Lung microvascular endothelial cell (primary cell): ENCODE measurements around the gene CAP2. TPM values are rescaled to one million over a fixed set of nuclear protein-coding genes. Genes with fewer than 3 reads are reported as not detected.
"Not testable (repeated sequence)": the region's sequence is repeated elsewhere in the genome, so short reads cannot be mapped to it uniquely, and the experiment has no call there.

Experiments
- DNase-seq, 2 donors: peaks; one replicate each; pipeline versions ENCODE4 v3.0.0 to v3.0.0-alpha.2; 2010; ENCODE audit warnings: low read depth in 2 of 2
- total RNA-seq: library from RNA; depleted of rRNA; stranded (reverse); fragments of >200 nt; gene quantifications from 2 replicates; pipeline ENCODE4 v1.2.1, GENCODE V29; 2014

The CAP2 gene
- total RNA-seq, 1 donor from 2014 or later = 0.40 TPM

DNA sequence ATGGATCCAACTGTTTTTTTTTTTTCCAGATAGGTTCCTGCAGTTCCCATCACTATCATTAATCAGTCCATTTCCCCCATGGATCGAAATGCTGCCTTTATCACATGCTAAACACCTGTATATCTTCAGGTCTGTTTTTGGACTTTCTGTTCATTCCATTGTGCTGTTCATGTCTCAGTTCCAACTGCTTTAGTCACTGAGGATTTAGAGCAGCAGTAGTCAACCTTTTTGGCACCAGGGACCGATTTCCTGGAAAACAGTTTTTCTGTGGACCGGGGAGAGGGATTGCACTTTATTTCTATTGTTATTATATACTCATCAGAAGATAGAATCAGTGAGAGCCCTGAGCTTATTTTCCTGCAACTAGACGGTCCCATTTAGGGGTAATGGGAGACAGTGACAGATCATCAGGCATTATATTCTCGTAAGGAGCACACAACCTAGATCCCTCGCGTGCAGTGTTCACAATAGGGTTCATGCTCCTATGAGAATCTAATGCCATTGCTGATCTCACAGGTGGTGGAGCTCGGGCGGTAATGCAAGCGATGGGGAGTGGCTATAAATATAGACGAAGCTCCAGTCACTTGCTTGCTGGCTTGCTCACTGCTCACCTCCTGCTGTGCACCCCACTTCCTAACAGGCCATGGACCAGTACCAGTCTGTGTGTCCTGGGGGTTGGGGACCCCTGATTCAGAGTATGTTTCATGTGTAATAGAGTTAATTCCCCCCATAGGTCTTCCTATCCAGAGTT lies 46.0 kb downstream of the CAP2 start:
- DNase-seq = peak in 1 of 2 donors; percentile 35

DNA sequence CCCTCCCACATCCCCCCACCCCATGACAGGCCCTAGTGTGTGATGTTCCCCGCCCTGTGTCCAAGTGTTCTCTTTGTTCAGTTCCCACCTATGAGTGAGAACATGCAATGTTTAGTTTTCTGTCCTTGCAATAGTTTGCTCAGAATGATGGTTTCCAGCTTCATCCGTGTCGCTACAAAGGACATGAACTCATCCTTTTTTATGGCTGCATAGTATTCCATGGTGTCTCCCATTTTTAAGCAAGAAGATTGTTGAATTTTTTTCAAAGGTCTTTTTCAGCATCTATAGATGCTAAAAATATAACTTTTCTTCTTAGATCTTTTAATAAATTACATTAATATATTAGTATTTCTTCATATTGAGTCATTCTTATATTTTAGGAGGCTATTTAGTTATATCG lies 47.4 kb downstream of the CAP2 start:
- not testable (repeated sequence) for DNase-seq

DNA sequence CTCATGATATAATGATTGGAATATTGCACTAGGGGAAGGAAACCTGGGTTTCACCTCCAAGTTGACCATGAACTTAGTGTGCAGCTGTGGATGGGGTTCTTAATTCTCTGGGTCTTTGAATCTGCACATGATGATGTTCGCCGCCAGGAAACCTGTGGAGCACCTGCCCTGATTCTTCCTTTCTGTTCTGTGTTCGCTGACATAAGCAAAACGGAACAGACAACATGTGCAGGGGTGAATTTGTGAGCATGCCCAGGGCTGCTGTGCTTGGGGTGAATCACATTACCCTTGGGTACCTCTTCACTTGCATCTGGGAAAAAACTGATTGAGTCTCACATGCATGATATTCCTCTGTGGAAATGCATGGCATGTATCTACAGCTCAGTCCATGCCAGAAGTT lies 48.8 kb downstream of the CAP2 start:
- DNase-seq = no peak

DNA sequence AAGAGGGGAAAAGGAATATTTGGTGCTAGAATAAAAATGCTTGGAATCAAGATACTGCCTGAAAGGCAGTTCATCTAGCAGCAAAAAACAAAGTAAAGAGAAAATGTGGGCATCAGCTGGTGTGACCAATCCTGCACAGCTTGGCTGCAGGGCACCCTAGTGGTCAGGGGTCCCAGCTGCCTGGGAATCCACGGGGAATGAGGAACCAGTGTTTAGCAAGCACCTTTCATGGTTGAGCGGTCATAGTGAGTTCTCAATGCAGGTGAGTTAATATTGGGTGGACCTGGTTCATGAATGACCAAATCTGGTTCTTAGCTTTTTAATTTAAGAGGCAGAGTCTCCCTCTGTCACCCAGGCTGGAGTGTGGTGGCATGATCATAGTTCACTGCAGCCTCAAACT lies 53.3 kb downstream of the CAP2 start:
- DNase-seq = no peak

DNA sequence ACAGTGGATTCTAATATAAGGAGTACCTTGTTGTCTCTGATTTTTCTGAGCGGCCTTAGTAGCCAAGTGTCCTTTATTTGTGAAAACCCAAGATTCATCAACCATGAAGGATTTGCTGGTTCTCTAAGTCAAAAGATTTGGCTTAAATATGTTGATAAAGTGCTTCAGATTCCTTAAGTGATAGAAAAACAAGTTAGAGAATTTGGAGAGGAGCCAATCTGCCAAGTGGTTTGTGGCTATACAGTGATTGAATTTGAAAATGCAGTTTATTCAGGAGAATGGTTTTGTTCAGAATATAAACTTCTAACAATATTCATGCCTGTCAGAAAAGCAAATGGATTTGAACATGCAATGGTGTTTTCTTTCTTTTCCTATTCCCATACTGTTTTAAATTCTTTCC lies 54.8 kb downstream of the CAP2 start:
- peak in 1 of 2 donors; percentile 10 for DNase-seq

DNA sequence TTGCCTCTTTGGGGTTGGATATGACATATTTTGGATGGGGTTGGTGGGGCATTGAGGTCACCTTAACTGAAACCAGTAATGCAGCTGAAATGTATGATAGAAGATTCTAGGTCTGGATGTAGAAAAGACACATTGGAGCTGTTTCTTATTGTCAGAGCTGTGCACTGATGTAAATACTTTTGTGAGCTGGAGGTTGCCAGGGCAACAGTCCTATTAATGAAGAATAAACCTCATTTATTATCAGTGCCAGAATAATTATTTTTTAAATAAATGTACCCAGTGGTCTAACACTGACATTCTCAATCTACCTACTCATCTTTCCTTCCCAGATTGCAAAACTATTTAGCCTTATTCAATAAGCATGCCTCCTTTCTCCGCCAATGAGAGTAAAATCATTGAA lies 57.0 kb downstream of the CAP2 start:
- DNase-seq = no peak

DNA sequence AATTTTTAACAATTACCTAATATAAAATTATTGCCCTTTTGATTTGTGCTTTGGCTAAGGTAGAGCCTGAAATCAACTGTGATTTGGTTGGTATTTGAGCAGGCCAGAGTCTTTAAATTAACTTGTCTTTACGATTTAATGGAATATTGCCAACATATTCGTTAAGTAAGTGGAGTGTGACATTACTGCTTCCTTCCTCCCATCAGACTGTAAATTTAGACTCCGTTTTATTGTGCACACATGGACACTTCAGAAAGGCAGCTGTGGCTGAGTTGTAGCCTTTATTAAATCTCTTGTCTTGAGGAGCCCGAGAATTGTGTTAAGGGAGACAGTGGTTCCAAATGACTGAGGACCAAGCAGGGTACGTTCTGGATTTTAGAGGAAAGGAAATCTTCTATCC lies 57.4 kb downstream of the CAP2 start:
- peak in 1 of 2 donors; percentile 45 for DNase-seq

DNA sequence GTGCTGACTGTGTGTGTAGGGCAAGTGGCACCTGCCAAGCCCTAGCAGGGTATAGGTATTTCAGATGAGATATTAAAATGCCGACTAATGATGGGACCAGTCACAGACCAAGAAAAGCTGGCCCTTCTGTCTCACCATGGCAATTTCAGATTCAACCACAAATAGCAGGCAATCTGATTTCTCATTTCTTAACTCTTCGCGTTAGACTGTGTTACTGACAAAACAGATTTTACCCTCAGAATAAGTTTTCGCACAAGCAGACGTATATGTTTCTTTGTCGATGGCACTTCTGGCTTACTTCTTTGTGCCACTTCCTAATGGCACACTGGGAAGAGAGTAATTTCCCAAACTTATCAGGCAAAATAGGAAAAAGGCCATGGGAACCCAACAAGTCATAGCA lies 58.7 kb downstream of the CAP2 start:
- DNase-seq = no peak

DNA sequence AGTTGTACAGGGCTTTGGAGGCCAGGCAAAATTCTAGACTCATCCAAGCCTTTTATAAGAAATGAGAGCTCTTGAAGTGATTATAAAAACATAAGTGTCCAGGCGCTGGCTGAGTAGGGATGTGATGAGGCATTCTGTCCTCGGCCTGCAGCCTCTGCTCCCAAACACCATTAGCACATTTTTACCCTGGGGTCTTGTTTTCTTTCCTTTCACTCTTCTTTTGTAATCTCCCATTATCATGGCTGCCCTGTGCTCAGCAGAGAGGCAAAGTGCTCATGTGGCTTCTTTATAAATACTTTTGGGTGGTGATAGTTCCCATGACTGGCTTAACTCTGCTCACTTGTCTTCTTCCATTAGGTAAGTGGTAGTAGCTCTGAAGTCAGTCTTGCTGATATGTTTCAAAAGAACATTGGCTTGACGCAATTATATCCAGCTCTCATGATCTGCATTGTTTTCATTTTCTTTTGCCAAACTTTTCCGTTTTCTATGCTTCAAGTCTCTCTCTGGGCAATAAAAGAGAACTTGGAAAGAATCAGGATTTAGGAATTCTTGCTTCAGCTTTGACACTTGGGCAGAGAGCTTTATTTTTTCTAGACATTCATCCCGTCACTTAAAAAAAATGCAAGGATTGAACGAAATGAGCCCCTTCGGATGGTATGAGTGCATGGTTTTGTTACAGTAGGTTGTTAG lies 61.1 kb downstream of the CAP2 start:
- DNase-seq = no peak

DNA sequence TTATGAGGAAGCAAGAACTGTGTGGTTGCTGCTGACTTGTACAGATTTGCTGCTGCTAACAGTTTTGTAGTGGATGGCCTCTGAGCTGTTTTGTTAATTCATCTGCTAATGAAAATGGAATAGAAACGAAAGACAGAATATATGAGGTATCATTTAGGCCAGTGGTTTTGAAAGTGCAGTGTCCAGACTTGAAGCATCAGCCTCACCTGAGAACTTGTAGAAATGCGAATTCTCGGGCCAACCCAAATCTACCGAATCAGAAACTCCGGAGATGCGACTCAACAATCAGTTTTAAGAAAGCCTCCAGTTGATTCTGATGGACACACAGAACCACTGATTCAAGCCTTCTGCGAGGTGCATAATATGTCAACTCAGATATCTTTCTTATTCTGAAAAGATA lies 62.5 kb downstream of the CAP2 start:
- DNase-seq = no peak

DNA sequence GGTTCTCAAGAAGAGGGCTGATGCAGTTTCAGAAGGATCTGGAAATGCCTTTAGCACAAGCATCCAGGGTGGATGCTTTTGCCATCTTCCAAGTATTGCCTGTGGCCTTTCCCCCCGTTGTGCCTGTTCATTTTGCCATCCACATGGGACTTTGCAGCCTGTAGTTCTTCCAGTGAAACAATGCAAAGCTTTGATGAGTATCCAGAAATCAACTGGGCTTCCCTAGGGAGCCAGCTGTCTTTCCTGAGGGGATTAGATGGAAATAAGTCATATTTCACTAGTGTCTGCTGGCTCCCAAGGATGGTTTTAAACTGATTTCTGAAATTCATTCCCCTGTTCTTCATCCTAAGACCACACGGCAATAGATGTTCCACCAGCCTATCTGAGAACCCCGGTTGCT lies 63.3 kb downstream of the CAP2 start:
- no peak for DNase-seq

DNA sequence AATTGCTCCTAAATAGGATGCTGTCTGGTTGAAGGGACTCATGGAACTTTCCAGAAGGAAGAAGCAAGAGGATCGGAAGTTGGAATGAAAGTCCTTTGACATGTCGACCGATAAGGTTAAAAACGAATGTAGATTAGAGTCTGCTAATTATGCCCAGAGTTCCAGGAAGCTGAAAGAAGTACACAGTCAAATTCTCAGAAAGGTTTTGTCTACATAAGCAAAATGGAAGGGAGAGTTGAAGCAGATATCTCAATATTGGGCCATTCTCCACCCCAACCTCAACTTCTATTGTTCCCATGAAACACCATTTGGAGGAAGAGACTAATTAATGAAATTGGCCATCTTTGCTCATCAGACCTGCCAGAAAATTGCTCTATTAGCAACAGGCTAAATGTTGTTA lies 64.0 kb downstream of the CAP2 start:
- DNase-seq = no peak

DNA sequence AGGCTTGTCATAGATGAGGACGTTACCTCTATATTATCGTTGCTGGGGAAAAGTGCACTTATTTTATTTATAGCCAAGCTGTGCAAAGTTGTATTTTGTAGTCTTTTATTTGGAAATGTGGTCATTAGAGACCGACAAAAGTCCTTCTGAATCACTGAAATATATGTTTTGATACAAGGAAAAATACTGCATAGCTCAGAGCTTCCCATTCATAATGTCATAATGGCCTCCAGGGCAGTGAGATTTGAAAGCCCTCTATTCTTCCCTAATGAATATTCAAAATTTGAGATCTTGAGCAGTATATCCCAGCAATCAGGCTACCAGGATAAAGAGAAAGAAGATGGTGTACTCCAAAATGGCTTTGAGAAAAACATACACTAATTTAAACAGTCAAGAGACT lies 64.6 kb downstream of the CAP2 start:
- DNase-seq = no peak

DNA sequence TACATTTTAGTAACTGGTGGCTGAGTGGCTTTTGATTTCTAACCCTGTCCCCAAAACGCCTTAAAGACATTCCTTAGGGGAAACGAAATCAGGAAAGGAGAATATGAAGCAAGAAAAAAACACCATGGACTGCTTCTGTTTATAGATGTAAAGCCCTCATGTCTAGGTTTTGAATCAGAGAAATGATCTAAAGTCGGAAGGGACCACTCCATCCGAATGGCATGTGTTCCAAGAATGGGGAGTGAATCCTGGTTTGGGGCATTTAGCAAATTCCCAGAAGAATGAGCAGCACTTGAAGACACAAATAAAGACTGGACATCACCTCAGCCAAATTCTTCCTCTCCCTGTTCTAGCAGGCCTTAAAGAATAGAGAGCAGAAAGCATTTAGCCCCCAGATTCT lies 65.6 kb downstream of the CAP2 start:
- DNase-seq = no peak

DNA sequence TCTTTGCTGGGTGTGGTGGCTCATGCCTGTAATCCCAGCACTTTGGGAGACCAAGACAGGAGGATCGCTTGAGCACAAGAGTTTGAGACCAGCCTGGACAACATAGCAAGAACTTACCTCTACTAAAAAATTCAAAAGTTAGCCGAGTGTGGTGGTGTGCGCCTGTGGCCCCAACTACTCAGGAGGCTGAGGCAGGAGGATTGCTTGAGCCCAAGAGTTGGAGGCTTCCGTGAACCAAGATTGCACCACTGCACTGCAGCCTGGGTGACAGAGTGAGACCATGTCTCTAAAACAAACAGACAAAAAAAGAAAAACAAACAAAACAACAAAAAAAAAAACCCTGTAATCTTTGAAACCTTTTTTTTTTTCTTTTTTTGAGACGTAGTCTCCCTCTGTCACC lies 67.5 kb downstream of the CAP2 start:
- no peak for DNase-seq

DNA sequence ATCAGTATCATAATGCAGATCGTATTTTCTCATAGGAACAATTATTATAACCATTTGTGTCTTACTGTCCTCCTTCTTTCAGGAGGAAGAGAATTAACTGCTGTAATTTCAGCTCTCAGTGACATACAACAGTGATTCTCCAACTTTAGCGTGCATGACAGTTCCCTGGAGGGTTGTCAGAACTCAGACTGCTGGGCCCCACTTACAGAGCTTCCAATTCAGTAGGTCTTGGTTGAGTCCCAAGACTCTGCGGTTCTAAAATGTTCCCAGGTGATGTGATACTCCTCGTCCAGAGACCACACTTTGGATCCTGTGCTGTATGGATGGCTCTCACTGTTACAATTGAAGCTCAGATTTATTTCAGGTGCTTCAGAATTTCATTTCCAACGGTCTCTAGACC lies 72.8 kb downstream of the CAP2 start:
- no peak for DNase-seq

DNA sequence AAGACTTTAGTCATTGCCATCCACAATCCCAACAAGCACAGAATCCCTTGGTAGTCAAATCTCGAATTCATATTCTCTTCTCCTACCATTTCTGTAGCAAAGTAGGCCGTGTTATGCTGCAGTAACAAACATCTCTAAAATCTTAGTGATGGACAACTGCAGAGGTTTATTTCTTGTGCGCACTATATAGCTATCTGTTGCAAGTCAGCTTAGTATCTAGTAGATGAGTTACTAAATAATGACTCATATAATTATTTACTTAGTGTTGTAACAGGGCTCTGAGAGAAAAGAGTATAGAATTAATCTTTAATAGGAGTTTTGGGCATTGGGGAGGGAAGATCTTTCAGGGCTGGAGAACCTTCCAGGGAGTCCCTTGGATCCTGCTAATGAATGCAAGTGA lies 73.3 kb downstream of the CAP2 start:
- no peak for DNase-seq

DNA sequence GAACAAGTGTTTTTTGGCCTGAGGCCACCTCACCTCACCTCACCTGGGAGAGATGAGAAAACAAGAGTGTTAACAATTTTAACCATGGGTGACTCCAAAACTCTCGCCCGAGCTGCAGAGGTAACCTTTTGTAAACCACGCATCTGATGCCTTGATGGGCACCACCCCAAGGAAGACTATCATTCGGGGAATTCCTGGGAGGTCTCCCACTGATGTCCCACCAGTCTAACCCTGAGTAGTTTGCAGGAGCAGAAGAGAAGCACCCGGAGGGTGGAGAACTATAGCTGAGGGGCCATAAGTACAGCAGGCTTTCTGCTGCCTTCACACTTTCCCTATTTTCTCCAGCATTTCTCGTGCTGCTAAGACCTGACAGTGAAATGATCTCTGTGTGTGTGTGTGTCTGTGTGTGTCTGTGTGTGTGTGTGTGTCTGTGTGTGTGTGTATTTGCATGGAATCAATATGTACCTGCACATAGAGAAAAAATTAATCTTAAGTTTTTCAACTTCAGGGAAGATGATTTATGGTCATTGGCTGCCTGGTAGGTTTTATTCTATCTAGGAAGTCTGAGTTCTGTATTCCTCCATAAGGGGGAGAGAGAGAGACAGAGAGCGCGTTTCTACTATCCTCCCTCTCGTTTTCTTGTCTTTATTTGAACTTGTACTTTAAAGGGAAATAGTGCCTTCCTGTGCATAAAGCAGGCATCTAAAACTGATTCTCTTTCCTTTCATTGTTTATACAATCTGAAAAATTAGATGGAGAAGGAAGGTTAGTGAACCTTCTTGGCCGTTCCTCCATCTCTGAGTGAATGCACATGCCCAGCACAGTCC lies 75.8 kb downstream of the CAP2 start:
- DNase-seq = peak; percentile 54 to 82

DNA sequence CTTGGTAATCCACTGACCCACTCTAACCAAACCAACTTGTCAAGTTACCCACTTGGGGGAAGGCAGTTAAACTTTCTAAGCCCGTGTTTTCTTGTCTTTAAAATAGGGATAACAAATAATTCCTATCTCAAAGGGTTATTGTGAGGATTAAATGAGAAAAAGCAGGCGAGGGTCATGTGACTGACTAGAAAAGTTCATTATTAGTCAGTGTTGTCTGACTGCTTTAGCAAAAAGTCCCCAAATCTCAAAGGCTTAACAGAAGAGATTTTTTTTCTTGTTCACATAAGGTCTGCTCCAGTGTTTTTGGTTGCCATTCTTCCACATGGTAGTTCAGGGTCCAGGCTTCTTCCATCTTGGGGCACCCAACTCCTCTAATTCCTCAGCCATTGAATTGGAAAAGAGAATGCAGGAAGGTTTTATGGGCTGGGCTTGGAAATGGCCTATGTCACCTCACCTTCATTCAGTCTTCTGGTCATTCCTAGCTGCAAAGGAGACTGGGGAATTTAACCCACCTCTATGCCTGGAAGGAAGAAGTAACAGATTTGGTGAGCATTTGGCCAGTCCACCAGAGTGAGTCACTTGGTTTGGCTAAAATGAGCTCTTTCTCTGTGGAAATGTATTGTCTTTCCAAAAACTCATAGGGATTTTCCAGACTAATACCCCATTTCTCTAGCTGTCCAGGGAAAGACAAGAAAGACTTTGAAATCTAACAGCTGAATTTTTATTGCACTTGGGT lies 77.0 kb downstream of the CAP2 start:
- DNase-seq = peak in 1 of 2 donors; percentile 18

DNA sequence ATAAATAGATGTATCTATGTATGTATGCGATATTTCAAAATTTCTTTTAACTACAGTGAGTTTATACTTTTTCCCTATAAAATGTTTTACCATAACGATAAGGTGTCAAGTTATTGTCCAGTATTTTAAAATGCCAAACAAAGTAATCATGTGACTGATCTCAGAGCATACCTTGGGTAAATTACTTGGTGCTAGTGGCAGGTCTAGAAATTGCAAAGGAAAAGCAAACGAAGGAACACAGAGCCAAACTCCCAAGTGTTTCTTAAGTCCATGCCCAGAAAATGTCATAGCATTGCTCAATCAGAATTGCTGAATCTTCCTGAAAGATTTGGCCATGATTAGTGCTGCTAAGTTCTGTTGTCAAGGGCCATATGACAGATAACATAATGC lies 77.5 kb downstream of the CAP2 start:
- DNase-seq = peak in 1 of 2 donors; percentile 43

DNA sequence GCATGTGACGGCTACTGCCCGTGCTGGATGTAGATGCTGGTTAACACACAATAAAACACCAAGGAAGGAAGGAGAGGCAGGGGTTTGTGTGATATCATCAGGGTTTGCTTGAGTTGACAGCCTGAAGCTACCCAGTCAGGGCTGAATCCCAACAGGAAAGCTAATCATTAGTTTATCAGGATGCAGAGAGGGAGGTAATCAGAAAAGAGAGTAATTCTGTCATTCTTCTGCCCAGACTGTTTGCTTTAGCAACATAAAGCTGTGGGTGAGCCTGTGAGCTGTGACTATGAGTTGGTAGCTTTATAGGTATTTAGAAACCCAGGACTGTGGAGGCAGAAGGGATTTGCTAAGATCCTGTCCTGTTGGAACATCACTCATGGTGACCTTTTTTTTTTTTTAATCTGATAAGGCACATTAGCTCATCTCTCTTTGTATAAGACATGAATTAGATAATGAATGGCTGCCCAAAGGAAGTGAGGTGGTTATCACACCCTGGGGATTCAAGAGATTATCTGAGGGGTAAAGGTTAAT lies 79.3 kb downstream of the CAP2 start:
- DNase-seq = peak in 1 of 2 donors; percentile 26
